GM23338 (cell line): ENCODE data around the gene CPLANE2. TPM values are rescaled to one million over a fixed set of nuclear protein-coding genes. Genes with fewer than 3 reads are reported as not detected.

Experiments
- ATAC-seq: fragments of 200-7000 bp; cut with Tn5 transposase; 3 replicates; pipeline ENCODE4 v1.9.1; 2020
- DNase-seq: peaks from one replicate; pipeline ENCODE4 v3.0.0-alpha.2; 2015; ENCODE audit warnings: low spot score
- H2AFZ ChIP-seq: fragments of 200-600 bp; sonication (generic); 2 replicates; pipeline ENCODE4 v1.8.0; 2016; ENCODE audit warnings: antibody characterized with exemption, mild to moderate bottlenecking, moderate library complexity
- H3F3A ChIP-seq: fragments of 200-600 bp; sonication (generic); replicated peaks from 2 replicates; pipeline ENCODE4 v1.8.0; 2017; ENCODE audit warnings: antibody characterized with exemption, mixed run types, low read depth
- H3K27ac ChIP-seq: fragments of 200-600 bp; sonication (generic); 2 replicates; pipeline ENCODE4 v1.6.1; 2016; ENCODE audit warnings: low read depth
- H3K27me3 ChIP-seq: fragments of 200-600 bp; sonication (generic); 2 replicates; pipeline ENCODE4 v1.8.0; 2016; ENCODE audit warnings: mild to moderate bottlenecking, mixed run types, moderate library complexity; ENCODE audit not compliant: insufficient read depth
- H3K36me3 ChIP-seq: fragments of 200-600 bp; sonication (generic); 2 replicates; pipeline ENCODE4 v1.8.0; 2016; ENCODE audit warnings: mild to moderate bottlenecking; ENCODE audit not compliant: insufficient read depth
- H3K4me1 ChIP-seq: fragments of 200-600 bp; sonication (generic); 2 replicates; pipeline ENCODE4 v1.8.0; 2016; ENCODE audit warnings: mild to moderate bottlenecking, moderate library complexity; ENCODE audit not compliant: insufficient read depth
- H3K4me2 ChIP-seq: fragments of 200-600 bp; sonication (generic); 2 replicates; pipeline ENCODE4 v1.7.1; 2017; ENCODE audit warnings: mixed run types
- H3K4me3 ChIP-seq: fragments of 200-600 bp; sonication (generic); 2 replicates; pipeline ENCODE4 v1.6.1; 2016; ENCODE audit warnings: mixed run types
- H3K79me2 ChIP-seq: fragments of 200-600 bp; sonication (generic); replicated peaks from 2 replicates; pipeline ENCODE4 v1.8.0; 2017; ENCODE audit warnings: mild to moderate bottlenecking; ENCODE audit not compliant: insufficient read depth
- H3K9me2 ChIP-seq: fragments of 200-600 bp; sonication (generic); 2 replicates; pipeline ENCODE4 v1.8.0; 2017; ENCODE audit not compliant: insufficient read depth
- H4K20me1 ChIP-seq: fragments of 200-600 bp; sonication (generic); replicated peaks from 2 replicates; pipeline ENCODE4 v1.8.0; 2017; ENCODE audit warnings: mild to moderate bottlenecking; ENCODE audit not compliant: insufficient read depth
- H3K27ac Mint-ChIP-seq: 2 replicates; pipeline ENCODE4 v1.8.0; 2020; ENCODE audit warnings: inconsistent platforms, mild to moderate bottlenecking, moderate library complexity, mixed read lengths
- H3K27me3 Mint-ChIP-seq: 3 replicates; pipeline ENCODE4 v1.8.0; 2022; ENCODE audit warnings: low read depth, mild to moderate bottlenecking, moderate library complexity, mixed read lengths, inconsistent platforms; ENCODE audit not compliant: insufficient read depth, poor library complexity
- H3K36me3 Mint-ChIP-seq: 3 replicates; pipeline ENCODE4 v1.8.0; 2021; ENCODE audit warnings: low read depth, mild to moderate bottlenecking, inconsistent platforms, moderate library complexity, mixed read lengths
- H3K4me1 Mint-ChIP-seq: 3 replicates; pipeline ENCODE4 v1.8.0; 2020; ENCODE audit warnings: mild to moderate bottlenecking, inconsistent platforms, mixed read lengths
- H3K4me3 Mint-ChIP-seq: 3 replicates; pipeline ENCODE4 v1.8.0; 2021; ENCODE audit warnings: moderate library complexity, mild to moderate bottlenecking, inconsistent platforms, mixed read lengths
- H3K9me3 Mint-ChIP-seq: 3 replicates; pipeline ENCODE4 v1.8.0; 2020; ENCODE audit warnings: moderate library complexity, mild to moderate bottlenecking, inconsistent platforms, mixed read lengths
- CREB1 ChIP-seq: fragments of 250-450 bp; sonication (Bioruptor Pico); IDR thresholded peaks from 2 replicates; pipeline ENCODE4 v1.5.0; 2020; ENCODE audit warnings: low read depth, mild to moderate bottlenecking, moderate library complexity
- EZH2phosphoT487 ChIP-seq: fragments of 200-600 bp; sonication (generic); IDR thresholded peaks from one replicate; pipeline ENCODE4 v1.8.1; 2018; ENCODE audit warnings: antibody characterized with exemption; ENCODE audit not compliant: unreplicated experiment
- JUNB ChIP-seq: IDR thresholded peaks from one replicate; pipeline ENCODE4 v1.6.1; 2016; ENCODE audit warnings: antibody characterized with exemption; ENCODE audit not compliant: unreplicated experiment
- NANOG ChIP-seq: IDR thresholded peaks from 2 replicates; pipeline ENCODE4 v1.6.1; 2016; ENCODE audit warnings: antibody characterized with exemption, borderline replicate concordance
- POLR2AphosphoS5 ChIP-seq: IDR thresholded peaks from 2 replicates; pipeline ENCODE4 v1.6.1; 2016; ENCODE audit warnings: antibody characterized with exemption, low read depth
- STAT1 ChIP-seq: IDR thresholded peaks from one replicate; pipeline ENCODE4 v1.6.1; 2016; ENCODE audit warnings: antibody characterized with exemption; ENCODE audit not compliant: unreplicated experiment
- ZNF114 ChIP-seq: fragments of 250-450 bp; sonication (Bioruptor Pico); IDR thresholded peaks from 2 replicates; pipeline ENCODE4 v1.5.0; 2020; ENCODE audit warnings: mild to moderate bottlenecking, moderate library complexity
- ZNF331 ChIP-seq: fragments of 250-450 bp; sonication (Bioruptor Pico); IDR thresholded peaks from 2 replicates; pipeline ENCODE4 v1.5.0; 2020; ENCODE audit warnings: low read depth, mild to moderate bottlenecking, moderate library complexity
- polyA plus RNA-seq: library from polyadenylated mRNA; unstranded; fragments of >200 nt; fragmentation: Nextera tagmentation; extraction: Ambion mirVana; gene quantifications from 2 replicates; pipeline ENCODE4 v1.2.1, GENCODE V29; 2016
- total RNA-seq: library from RNA; depleted of rRNA; stranded (reverse); fragments of >200 nt; shearing (Covaris generic); gene quantifications from 2 replicates; pipeline ENCODE4 v1.2.3, GENCODE V29; 2014
- TF ChIP-seq, protein P1 (sequence below): IDR thresholded peaks from 2 replicates; pipeline ENCODE4 v1.6.1; 2016; ENCODE audit warnings: antibody characterized with exemption
- TF ChIP-seq, protein P2 (sequence below), 2 experiments: fragments of 200-600 bp in 1 of 2; sonication (generic) in 1 of 2; conservative IDR thresholded peaks; 2 replicates each; pipeline versions ENCODE4 v1.5.1 to v1.6.1; 2016 to 2017; ENCODE audit warnings: antibody characterized with exemption in 2 of 2, low read depth in 2 of 2, mild to moderate bottlenecking in 2 of 2, moderate library complexity in 1 of 2
- TF ChIP-seq, protein P3 (sequence below): IDR thresholded peaks from one replicate; pipeline ENCODE4 v1.6.1; 2018; ENCODE audit warnings: antibody characterized with exemption; ENCODE audit not compliant: unreplicated experiment

The CPLANE2 gene
- total and polyA plus RNA-seq, 2 experiments from 2014 or later: 0.44 to 1.8 TPM

DNA sequence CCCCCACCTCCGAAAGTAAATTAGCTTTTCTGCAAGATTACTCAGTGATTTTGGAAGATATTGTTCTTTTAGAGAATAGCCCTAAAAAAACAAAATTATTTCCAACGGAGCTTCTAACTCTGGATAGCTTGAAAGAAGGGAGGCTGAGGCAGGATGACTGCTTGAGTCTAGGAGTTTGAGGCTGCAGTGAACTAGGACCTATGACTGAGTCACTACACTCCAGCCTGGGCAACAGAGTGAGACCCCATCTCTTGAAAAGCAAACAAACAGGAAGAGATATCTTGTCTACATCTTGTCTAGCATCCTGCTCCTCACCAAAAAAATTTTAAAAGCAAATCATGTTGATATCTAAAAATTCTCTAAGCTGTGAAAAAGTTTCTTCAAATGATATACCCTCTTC, 42.2 kb upstream of the CPLANE2 start:
- Mint-ChIP-seq H3K9me3 (no peaks in the 10 kb centered on the region), H3K4me1 (no peaks in the 10 kb centered on the region), H3K4me3 (no peak overlapping the region), H3K27ac (no peak overlapping the region), H3K36me3 (no peaks in the 10 kb centered on the region; the same call in 2 of the 3 replicates), H3K27me3 (no peaks in the 10 kb centered on the region)
- H3K36me3 ChIP-seq: no peaks in the 10 kb centered on the region
- no peaks in the 10 kb centered on the region for H3K4me1 ChIP-seq
- H2AFZ ChIP-seq: no peak overlapping the region
- H3K9me2 ChIP-seq: no peaks in the 10 kb centered on the region
- H4K20me1 ChIP-seq: no peaks in the 10 kb centered on the region; the same call in 1 of the 2 replicates
- H3K27ac ChIP-seq: no peak overlapping the region
- H3F3A ChIP-seq: no peaks in the 10 kb centered on the region
- H3K27me3 ChIP-seq: no peaks in the 10 kb centered on the region
- no peak overlapping the region for H3K4me3 ChIP-seq
- DNase-seq (no peak), ATAC-seq (no peak)
- no peak overlapping the region for H3K4me2 ChIP-seq
- TF ChIP-seq STAT1: no peak
- TF ChIP-seq, protein P1, sequence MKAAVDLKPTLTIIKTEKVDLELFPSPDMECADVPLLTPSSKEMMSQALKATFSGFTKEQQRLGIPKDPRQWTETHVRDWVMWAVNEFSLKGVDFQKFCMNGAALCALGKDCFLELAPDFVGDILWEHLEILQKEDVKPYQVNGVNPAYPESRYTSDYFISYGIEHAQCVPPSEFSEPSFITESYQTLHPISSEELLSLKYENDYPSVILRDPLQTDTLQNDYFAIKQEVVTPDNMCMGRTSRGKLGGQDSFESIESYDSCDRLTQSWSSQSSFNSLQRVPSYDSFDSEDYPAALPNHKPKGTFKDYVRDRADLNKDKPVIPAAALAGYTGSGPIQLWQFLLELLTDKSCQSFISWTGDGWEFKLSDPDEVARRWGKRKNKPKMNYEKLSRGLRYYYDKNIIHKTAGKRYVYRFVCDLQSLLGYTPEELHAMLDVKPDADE: no peak
- TF ChIP-seq, protein P2, sequence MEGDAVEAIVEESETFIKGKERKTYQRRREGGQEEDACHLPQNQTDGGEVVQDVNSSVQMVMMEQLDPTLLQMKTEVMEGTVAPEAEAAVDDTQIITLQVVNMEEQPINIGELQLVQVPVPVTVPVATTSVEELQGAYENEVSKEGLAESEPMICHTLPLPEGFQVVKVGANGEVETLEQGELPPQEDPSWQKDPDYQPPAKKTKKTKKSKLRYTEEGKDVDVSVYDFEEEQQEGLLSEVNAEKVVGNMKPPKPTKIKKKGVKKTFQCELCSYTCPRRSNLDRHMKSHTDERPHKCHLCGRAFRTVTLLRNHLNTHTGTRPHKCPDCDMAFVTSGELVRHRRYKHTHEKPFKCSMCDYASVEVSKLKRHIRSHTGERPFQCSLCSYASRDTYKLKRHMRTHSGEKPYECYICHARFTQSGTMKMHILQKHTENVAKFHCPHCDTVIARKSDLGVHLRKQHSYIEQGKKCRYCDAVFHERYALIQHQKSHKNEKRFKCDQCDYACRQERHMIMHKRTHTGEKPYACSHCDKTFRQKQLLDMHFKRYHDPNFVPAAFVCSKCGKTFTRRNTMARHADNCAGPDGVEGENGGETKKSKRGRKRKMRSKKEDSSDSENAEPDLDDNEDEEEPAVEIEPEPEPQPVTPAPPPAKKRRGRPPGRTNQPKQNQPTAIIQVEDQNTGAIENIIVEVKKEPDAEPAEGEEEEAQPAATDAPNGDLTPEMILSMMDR (conservative IDR thresholded peaks at IDR 0.05; ENCODE audit: low read depth in 2 of 2): no peak
- no peak for TF ChIP-seq POLR2AphosphoS5
- TF ChIP-seq EZH2phosphoT487: no peak
- no peak for TF ChIP-seq NANOG
- TF ChIP-seq ZNF331: no peak
- no peak for TF ChIP-seq JUNB
- peaks cover 5% of the 10 kb centered on the region; the same call in 1 of the 2 replicates for H3K79me2 ChIP-seq

DNA sequence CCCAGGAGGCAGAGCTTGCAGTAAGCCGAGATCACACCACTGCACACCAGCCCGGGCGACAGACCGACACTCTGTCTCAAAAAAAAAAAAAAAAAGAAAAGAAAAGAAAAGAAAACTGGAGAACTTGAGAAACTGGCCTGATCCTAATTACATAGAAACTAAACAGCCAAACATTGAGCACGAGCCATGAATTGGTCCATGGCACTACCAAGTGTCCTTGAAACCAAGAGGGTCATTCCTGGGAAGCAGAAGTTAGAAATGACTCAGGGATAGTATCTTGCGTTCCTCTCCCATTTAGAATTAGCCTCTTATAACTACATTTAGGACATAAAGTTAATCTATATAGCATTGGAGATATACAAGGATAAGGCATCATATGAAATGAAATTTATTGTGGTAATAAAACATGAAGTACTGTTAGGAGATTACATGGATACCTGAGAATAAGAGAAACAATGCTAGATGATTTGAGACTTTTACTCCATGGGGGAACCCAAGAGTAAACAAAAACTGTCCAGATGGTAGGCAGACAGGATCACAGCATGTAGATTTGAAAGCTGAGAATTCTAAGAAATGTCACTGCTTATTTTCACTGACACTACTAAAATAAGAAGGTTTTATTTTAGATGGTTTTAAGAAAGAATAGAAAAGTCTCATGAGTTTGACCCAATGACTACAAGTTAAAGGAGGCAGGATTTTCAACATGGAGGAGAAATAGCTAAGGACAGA, 39.5 kb upstream of the CPLANE2 start:
- no peaks in the 10 kb centered on the region; the same call in 1 of the 2 replicates for H3K79me2 ChIP-seq
- H3K4me3 Mint-ChIP-seq: no peak overlapping the region
- TF ChIP-seq, protein P3, sequence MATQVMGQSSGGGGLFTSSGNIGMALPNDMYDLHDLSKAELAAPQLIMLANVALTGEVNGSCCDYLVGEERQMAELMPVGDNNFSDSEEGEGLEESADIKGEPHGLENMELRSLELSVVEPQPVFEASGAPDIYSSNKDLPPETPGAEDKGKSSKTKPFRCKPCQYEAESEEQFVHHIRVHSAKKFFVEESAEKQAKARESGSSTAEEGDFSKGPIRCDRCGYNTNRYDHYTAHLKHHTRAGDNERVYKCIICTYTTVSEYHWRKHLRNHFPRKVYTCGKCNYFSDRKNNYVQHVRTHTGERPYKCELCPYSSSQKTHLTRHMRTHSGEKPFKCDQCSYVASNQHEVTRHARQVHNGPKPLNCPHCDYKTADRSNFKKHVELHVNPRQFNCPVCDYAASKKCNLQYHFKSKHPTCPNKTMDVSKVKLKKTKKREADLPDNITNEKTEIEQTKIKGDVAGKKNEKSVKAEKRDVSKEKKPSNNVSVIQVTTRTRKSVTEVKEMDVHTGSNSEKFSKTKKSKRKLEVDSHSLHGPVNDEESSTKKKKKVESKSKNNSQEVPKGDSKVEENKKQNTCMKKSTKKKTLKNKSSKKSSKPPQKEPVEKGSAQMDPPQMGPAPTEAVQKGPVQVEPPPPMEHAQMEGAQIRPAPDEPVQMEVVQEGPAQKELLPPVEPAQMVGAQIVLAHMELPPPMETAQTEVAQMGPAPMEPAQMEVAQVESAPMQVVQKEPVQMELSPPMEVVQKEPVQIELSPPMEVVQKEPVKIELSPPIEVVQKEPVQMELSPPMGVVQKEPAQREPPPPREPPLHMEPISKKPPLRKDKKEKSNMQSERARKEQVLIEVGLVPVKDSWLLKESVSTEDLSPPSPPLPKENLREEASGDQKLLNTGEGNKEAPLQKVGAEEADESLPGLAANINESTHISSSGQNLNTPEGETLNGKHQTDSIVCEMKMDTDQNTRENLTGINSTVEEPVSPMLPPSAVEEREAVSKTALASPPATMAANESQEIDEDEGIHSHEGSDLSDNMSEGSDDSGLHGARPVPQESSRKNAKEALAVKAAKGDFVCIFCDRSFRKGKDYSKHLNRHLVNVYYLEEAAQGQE: no peak
- TF ChIP-seq, protein P2 (conservative IDR thresholded peaks at IDR 0.05; ENCODE audit: low read depth in 2 of 2): no peak
- TF ChIP-seq ZNF114 (no peak), CREB1 (CRISPR knock-in tag) (no peak), NANOG (no peak), POLR2AphosphoS5 (no peak)
- TF ChIP-seq, protein P1: no peak

More for the DNA sequence above, 39.5 kb upstream of the CPLANE2 start:
- H3K36me3 Mint-ChIP-seq: no peaks in the 10 kb centered on the region; the same call in 2 of the 3 replicates
- Histone ChIP-seq H2AFZ (no peak overlapping the region), H3K27me3 (no peaks in the 10 kb centered on the region), H4K20me1 (no peaks in the 10 kb centered on the region; the same call in 1 of the 2 replicates), H3K4me2 (no peak overlapping the region), H3K9me2 (no peaks in the 10 kb centered on the region), H3K4me3 (no peak overlapping the region), H3F3A (no peaks in the 10 kb centered on the region), H3K4me1 (no peaks in the 10 kb centered on the region), H3K36me3 (no peaks in the 10 kb centered on the region), H3K27ac (no peak overlapping the region)
- DNase-seq: no peak
- H3K4me1 Mint-ChIP-seq: 0 out of 3 replicates have a peak, but pooled peaks cover 1% of the 10 kb centered on the region
- peaks cover 2% of the 10 kb centered on the region for H3K27me3 Mint-ChIP-seq
- no peak for ATAC-seq
- H3K9me3 Mint-ChIP-seq: no peaks in the 10 kb centered on the region
- H3K27ac Mint-ChIP-seq: no peak overlapping the region
